RPMI8226 (cell line): ENCODE results near the gene RNU1-4.
"Not testable (repeated sequence)": the region's sequence is repeated elsewhere in the genome, so short reads cannot be mapped to it uniquely, and the experiment has no call there.

Experiments used
- DNase-seq: peaks from one replicate; pipeline ENCODE4 v3.0.0-alpha.2; 2015

RNU1-4 gene

DNA sequence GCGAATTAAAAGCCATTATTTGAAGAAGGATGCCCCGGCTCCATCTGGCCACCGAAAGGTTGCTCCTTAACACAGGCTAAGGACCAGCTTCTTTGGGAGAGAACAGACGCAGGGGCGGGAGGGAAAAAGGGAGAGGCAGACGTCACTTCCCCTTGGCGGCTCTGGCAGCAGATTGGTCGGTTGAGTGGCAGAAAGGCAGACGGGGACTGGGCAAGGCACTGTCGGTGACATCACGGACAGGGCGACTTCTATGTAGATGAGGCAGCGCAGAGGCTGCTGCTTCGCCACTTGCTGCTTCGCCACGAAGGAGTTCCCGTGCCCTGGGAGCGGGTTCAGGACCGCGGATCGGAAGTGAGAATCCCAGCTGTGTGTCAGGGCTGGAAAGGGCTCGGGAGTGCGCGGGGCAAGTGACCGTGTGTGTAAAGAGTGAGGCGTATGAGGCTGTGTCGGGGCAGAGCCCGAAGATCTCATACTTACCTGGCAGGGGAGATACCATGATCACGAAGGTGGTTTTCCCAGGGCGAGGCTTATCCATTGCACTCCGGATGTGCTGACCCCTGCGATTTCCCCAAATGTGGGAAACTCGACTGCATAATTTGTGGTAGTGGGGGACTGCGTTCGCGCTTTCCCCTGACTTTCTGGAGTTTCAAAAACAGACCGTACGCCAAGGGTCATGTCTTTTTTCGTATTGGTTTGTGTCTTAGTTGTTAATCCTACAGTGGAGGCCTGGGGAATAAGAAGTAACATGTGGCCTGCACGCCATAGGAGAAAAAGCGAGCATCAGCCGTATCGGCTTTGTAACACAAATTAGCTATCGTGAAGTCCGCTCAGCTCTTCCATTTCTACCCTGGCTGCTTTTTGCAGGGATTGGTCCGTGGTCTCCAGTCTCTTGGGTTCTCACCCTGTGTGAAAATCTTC lies at the start of gene RNU1-4:
RNU1-4 (plus strand) TSS at position 470 of the 918 bp plus-strand sequence.
- not testable (repeated sequence) for DNase-seq

DNA sequence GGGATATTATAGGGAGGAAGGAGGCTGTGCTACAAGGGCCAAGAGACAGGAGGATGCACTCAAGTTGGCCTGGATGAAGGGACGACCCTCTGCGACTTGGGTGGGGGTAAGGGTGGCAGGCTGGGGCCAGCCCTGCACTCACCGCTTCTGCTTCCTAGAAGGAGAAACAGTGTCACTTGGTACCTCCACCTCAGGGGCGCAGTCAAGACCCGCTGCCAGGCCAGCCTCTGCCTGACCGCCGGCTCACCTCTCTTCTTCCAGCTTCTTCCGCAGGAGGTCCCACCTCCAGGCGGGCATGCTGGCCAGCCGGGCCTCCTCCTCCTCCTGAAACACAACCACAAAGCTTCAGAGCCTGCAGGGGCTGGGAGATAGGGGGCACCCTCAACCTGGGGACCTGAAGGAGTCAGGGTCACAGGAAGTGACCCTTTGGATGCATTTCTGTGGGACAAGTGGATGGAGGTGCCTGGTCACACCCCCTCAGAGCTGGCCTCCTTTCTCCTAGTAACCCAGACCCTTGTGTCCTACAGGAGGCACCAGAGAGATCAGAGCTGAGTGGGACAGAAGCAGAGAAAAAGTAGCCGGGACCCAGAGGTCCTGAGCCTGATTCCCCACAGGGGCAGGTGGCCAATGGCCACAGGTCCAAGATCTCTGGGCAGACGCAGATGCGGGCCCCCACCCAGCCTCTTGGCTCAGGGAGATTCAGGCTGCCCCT lies 49.2 kb upstream of the RNU1-4 start:
- DNase-seq = not testable (repeated sequence)

DNA sequence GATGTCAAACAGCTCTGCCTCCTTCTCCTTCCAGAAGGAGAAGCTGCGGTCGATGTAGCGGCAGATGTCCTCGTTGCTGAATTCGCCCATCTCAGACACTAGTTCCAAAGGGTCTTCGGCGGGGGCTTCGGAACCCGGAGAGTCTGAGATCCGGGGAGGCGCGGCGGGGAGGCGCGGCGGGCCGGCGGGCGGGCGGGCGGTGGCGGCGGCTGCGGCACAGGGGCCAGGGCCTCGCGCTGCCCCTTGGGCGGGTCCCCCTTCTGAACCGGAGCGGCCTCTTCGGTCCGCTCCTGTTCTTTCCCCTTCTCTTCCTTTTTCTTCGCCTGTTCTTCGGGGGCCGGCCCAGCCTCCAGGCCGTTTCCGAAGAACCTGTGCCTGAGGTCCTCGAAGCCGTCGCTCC lies 48.0 kb upstream of the RNU1-4 start:
- not testable (repeated sequence) for DNase-seq

- not testable (repeated sequence) for DNase-seq
These were observed 47.4 kb upstream of the RNU1-4 start for GRCh38 chr1:16692717-16693448.

DNA sequence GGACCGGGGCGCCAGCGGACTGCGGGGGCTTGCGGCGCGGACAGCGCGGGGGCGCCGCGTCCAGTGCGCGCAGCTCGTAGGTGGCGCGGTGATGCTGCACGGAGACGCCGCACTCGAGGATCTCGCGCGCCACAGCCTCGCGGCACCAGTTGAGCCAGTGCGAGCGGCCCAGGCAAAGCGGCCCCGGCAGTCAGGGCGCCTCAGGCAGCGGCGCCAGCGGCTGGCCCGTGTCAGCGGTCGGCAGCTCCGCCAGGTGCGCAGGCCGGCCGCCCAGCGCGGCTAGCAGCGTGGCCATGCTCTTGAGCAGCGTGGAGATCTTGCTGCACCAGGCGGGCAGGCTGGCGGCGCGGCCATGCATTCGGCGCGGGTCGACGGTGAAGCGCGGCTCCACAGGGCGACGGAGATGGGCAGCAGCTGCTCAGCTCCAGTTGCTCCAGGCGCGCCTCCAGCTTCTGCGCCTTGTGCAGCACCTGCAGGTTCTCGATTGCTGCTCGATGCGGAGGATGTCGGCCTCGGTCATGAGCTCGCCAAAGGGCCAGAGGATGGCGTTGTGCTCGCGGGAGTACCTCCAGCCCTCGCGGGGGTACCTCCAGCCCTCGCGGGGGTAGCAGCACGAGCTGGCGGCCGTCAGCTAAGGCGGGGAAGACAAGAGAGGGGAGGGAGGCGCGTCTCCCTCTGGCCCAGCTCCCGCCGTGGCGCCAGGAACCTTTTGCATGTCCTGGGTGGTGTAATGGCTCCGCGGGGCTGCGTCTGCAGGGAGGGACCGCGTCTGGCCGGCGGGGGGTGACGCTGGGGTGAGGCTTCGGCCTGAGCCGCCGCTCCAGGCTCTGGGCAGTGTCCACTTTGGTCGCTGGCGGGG lies 46.6 kb upstream of the RNU1-4 start:
- not testable (repeated sequence) for DNase-seq

- not testable (repeated sequence) for DNase-seq
These were observed 46.0 kb upstream of the RNU1-4 start for GRCh38 chr1:16694308-16694702.

DNA sequence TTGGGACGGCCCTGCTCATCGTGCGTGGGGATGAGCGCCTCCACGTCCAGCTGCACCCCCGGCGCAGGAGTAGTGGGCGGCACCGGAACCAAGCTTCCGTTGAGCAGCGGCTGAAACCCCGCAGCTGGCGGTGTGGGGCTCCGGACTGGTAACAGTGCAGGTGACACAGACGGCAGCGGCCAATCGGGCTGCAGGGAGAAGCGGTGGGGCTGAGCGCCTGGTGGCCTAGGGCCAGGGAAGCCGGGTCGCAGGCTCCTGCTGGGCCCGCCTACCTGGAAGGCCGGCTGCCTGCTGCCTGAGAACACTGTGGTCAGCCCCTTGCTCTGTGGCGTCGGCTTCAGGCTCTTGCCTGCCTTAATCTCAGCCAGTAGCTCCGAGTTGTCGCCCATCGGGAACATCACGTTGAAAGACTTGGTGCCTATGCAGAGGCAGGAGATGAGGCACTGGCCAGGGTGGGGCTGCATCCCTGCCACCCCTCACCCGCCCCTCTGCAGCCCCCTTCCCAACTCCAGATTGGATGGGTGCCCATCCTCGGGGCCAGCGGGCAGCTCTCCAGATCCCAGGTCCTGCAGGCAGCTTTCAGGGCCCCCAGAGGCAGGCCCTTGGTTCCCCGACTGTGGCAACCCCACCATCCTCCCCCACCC lies 43.7 kb upstream of the RNU1-4 start:
- DNase-seq = peak; percentile 77

DNA sequence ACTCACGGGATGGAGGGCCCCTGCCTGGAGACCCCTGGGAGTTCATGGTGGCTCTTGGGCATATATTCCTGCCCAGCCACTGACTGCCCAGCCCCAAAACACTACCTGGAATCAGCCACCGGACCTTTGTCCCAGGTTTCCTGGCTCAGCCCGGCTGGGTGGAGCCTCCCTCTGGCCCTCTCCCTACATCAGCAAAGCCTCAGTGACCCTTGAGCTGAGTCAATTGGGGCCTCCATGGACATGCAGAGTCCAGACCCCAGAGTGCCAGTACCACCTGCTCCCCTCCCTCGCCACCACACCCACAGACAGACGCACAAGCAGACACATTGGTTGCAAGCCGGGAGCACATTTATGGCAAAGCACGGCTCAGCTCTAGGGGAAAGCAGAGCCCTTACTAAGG lies 43.2 kb upstream of the RNU1-4 start:
- DNase-seq = not testable (repeated sequence)

DNA sequence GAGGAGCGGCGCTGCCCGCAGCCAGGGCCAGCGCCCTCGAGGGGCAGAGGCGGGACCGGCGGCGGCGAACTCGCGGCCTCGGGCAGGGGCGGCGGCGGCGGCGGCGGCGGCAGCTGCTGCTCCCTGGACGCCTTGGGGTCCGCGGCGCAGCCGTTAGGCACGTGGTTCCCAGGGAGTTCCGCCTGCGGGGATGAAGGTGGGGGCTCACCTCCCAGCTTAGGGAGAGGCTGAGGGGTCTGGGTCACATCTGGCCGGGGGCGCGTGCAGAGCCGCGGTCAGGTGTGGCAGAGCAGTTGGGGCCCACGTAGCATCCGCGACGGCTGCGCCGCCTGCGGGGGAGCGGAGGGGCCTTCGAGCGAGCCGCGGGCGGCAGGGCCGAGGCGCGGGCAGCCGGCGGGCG lies 40.9 kb upstream of the RNU1-4 start:
- DNase-seq = not testable (repeated sequence)

DNA sequence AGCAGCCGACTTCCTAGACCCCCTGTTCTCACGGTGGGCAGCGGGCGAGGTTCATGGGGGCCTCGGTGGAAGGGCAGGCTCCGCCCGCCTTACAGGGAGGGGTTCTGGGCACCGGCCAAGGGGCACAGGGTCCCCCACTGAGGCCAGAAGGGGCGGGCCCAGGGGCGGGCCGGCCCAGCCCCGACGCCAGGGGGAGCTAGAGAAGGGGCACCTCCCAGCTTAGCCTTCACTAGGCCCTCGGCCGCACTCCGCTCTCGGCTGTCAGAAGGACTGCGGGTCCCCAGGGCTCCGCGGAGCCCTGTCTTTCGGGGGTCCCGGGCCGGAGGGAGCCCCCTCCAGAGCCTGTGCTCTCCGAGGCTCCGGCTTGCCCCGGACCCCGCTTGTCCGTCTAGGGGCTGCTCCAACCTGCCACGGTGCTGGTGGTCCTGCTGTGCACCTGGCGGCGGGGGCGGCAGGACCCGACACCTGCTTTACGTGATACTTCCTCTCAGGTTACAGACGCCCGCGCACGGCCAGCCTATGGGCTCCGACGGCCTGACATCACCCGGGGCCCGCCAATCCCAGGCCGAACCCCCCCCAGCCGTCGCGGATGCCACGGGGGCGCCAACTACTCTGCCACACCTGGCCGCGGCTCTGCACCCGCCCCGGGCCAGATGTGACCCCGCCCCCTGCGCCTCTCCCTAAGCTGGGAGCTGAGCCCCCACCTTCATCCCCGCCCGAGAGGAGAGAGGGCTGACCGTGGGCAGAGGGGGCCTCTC lies 40.0 kb upstream of the RNU1-4 start:
- not testable (repeated sequence) for DNase-seq

- DNase-seq = not testable (repeated sequence)
These were observed 39.1 kb upstream of the RNU1-4 start for GRCh38 chr1:16701189-16701588.

DNA sequence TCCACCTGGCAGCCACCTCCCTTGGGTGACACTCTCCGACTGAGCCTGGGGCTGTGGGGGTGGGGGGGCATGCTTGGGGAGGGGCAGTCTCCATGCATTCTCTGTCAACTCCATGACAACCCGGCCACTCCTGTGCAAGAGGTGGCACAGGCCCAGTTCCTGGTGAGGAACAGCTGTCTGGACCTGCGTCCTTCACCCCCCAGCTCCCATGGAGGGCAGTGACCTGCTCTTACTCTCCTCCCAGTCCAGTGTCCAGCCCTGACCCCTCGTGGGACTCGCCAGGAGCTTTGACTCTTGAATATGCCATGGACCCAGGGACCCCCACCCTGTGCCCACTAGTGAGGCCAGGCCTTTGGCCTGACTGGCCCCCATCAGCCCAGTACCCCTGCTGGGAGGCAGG lies 38.0 kb upstream of the RNU1-4 start:
- not testable (repeated sequence) for DNase-seq

DNA sequence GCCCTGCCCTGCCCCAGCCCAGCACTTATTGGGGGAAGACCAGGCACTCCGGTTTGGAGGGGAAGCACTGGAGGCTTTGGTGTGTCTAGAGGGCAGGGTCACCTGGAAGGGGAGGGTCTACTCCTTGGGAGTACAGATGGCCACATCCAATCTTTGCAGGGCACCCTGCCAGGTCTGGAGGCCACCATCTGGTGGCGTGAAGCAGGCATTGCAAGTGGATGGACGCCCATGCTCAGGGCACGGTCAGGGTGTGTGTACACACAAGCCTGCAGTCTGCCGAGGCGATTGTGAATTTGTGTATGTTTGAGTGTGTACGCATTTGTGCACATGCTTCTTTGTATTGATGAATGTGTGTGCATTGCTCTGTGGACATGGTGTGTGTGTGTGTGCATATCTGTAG lies 37.2 kb upstream of the RNU1-4 start:
- DNase-seq = not testable (repeated sequence)

DNA sequence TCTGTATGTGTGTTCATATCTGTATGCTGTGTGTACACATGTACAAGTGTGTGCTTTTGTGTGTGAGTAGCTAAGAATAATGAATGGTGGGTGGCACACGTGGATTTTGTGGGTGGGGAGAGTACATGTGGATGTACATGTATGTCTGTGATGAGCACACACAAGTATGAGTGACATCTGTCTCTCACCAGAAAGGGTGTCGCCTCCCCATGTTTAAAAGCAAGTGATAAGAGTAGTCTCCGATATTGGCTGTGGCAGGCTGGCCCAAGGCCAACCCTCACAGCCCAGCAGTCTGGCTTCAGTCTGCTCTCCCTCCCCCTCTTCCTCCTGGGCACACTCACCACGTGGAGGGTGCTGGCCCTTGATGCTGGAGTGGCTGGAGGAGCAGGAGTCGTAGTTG lies 36.7 kb upstream of the RNU1-4 start:
- not testable (repeated sequence) for DNase-seq

DNA sequence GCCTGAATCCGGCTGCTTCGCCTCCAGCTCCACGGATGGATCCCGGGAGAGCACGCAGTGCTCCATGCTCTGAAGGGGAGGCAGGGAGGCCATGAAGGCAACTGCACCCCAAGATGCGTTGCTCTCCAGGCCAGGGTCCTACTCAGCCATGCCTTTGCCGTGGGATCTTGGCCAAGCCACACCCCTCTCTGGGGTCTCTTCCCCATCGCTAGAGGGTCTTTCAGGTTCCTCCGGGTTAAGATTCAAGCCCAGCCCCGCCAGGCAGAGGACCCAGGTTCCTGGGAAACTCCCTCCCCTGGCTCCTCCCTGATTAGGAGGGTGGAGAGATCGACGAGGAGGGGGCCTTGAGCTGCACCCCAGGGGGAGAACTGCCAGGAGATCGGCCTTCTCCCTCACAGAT lies 36.2 kb upstream of the RNU1-4 start:
- not testable (repeated sequence) for DNase-seq

DNA sequence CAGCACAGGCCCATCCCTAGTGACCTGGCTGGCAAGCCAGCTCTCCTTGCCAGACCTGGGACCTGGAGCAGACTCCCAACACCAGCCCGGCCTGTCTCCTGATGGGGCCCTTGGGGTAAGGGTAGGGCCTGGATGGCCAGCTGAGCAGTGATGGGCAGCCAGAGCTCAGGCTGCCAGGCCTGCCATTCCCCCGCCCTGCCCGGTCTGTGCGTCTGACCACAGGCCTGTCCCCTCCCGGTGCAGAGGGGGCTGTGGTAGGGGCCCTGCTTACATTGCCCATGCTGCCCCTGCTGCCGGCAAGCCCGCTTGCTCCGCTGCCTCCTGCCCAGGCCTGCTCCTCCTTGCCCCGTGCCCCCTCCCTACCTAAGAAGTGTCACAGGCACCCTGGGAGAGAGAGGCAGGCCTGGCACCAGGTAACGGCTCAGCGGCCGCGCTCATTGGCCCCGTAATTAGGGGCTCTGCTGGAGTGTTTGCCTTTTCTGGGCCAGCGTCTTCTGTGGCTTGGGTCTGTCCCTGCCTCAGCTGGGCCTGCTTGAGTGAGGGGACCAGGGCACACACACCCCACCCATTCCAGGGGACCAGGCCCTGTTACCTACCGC lies 35.7 kb upstream of the RNU1-4 start:
- not testable (repeated sequence) for DNase-seq

GRCh38 chr1:16706302-16706701 lies 34.0 kb upstream of the RNU1-4 start:
- DNase-seq = not testable (repeated sequence)

- DNase-seq = not testable (repeated sequence)
These were observed 32.9 kb upstream of the RNU1-4 start for GRCh38 chr1:16707130-16708093.

DNA sequence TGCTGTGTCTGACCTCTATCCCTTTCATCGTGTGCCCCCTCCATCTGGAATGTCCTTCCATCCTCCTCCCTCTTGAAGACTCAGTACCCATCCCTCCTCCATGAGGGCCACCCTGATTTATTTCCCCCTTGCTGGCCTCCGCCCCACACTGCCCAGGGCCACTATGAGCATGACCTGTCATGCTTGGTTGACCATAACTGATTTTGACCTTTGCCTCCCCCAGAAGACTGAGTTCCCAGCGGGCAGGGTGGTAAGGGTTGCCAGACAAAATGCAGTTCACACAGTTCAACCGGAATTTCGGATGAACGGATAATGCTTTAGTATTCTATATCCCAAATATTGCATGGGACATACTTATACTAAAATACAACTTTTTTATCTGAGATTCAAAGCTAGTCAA lies 31.6 kb upstream of the RNU1-4 start:
- DNase-seq = not testable (repeated sequence)
